Naive thymus-derived CD4-positive, alpha-beta T cell (primary cell): ENCODE measurements around the gene TSFM. TPM values are rescaled to one million over a fixed set of nuclear protein-coding genes. Genes with fewer than 3 reads are reported as not detected.

Experiments used
- ATAC-seq: fragments of 150-1000 bp; cut with Tn5 transposase; 2 replicates; pipeline ENCODE4 v1.10.0; 2021; ENCODE audit warnings: mild to moderate bottlenecking, moderate library complexity
- CTCF ChIA-PET: fragments of 350-600 bp; sonication (Branson Sonifier 250); formaldehyde crosslinking; loops from one replicate; lab custom pipeline; 2021; ENCODE audit warnings: antibody characterized with exemption; lab: Charles Lee
- POLR2A ChIA-PET: fragments of 350-600 bp; sonication (Branson Sonifier 250); formaldehyde crosslinking; loops from one replicate; lab custom pipeline; 2021; ENCODE audit warnings: antibody characterized with exemption, inconsistent platforms; lab: Charles Lee
- DNase-seq, 9 donors: peaks; one replicate each; pipeline versions ENCODE4 v3.0.0 to v3.0.0-alpha.2; 2020 to 2022; ENCODE audit warnings: mixed read lengths in 1 of 9
- H3K27ac ChIP-seq: one replicate; pipeline ENCODE4 v1.7.0; 2013; ENCODE audit warnings: mild to moderate bottlenecking, low read depth, low read length, moderate library complexity
- H3K27me3 ChIP-seq, 2 donors: one replicate each; pipeline ENCODE4 v1.7.0; 2013; ENCODE audit warnings: low read length in 2 of 2, mild to moderate bottlenecking in 2 of 2, moderate library complexity in 2 of 2; ENCODE audit not compliant: control insufficient read depth in 2 of 2, insufficient read depth in 2 of 2
- H3K36me3 ChIP-seq, 3 experiments: 1 replicate in 2 of 3; 2 replicates in 1 of 3; pipeline ENCODE4 v1.7.0; 2013; ENCODE audit warnings: low read length in 3 of 3, mild to moderate bottlenecking in 3 of 3, moderate library complexity in 1 of 3; ENCODE audit not compliant: insufficient read depth in 3 of 3, control insufficient read depth in 2 of 3
- H3K4me1 ChIP-seq, 2 donors: one replicate each; pipeline ENCODE4 v1.7.0; 2013; ENCODE audit warnings: low read length in 2 of 2, mild to moderate bottlenecking in 2 of 2, moderate library complexity in 1 of 2; ENCODE audit not compliant: control insufficient read depth in 2 of 2, insufficient read depth in 2 of 2
- H3K4me3 ChIP-seq: 2 replicates; pipeline ENCODE4 v1.7.0; 2013; ENCODE audit warnings: mild to moderate bottlenecking, low read length
- H3K9me3 ChIP-seq, 3 experiments: 1 replicate in 2 of 3; 2 replicates in 1 of 3; pipeline ENCODE4 v1.7.0; 2013; ENCODE audit warnings: low read length in 3 of 3; ENCODE audit not compliant: control insufficient read depth in 2 of 3
- H3K27ac Mint-ChIP-seq, 9 donors: one replicate each; pipeline ENCODE4 v1.8.0; 2020 to 2022; ENCODE audit warnings: mixed read lengths in 9 of 9, mild to moderate bottlenecking in 8 of 9, moderate library complexity in 5 of 9, inconsistent platforms in 2 of 9
- H3K27me3 Mint-ChIP-seq, 5 donors: one replicate each; pipeline ENCODE4 v1.8.0; 2021 to 2022; ENCODE audit warnings: mixed read lengths in 5 of 5, mild to moderate bottlenecking in 1 of 5
- H3K36me3 Mint-ChIP-seq, 5 donors: one replicate each; pipeline ENCODE4 v1.8.0; 2020 to 2022; ENCODE audit warnings: mixed read lengths in 5 of 5, mild to moderate bottlenecking in 3 of 5, inconsistent platforms in 1 of 5
- H3K4me1 Mint-ChIP-seq, 7 donors: one replicate each; pipeline ENCODE4 v1.8.0; 2020 to 2022; ENCODE audit warnings: mixed read lengths in 7 of 7, mild to moderate bottlenecking in 3 of 7, inconsistent platforms in 1 of 7
- H3K4me3 Mint-ChIP-seq, 10 donors: one replicate each; pipeline ENCODE4 v1.8.0; 2020 to 2022; ENCODE audit warnings: mild to moderate bottlenecking in 10 of 10, mixed read lengths in 10 of 10, moderate library complexity in 6 of 10, inconsistent platforms in 2 of 10
- H3K9me3 Mint-ChIP-seq, 11 donors: one replicate each; pipeline ENCODE4 v1.8.0; 2020 to 2022; ENCODE audit warnings: mixed read lengths in 11 of 11, mild to moderate bottlenecking in 4 of 11, inconsistent platforms in 1 of 11, moderate library complexity in 1 of 11
- intact Hi-C, 2 donors: fragments of 100-400 bp; cut with micrococcal nuclease; formaldehyde crosslinking; loops; one replicate each; pipeline ENCODE4 v1.15.1; 2023
- polyA plus RNA-seq, 2 donors: library from polyadenylated mRNA; unstranded; fragments of 300-500 nt; fragmentation: Illumina TruSeq; gene quantifications; one replicate each; pipeline ENCODE4 v1.2.3, GENCODE V29; 2021
- total RNA-seq, 6 experiments: library from RNA in 5 of 6; stranded (reverse) in 5 of 6; gene quantifications; 1 replicate in 5 of 6; 2 replicates in 1 of 6; pipeline ENCODE4 v1.2.3 and lab custom pipeline; 2021 to 2026

The TSFM gene
- total and polyA plus RNA-seq, 7 experiments from 2014 or later = 17.8 to 34.9 (median 24.7) TPM

- POLR2A ChIA-PET = interaction anchor here (0.9 kb wide), 1 partner anchor 91 kb away, joined by 3 read pairs; no protein-coding TSS in a partner anchor
- no peak for ATAC-seq
- DNase-seq = no peak
- Histone ChIP-seq H3K4me1 (no peaks in the 10 kb centered on the region), H3K36me3 (peaks cover 0 to 40% (median 0%) of the 10 kb centered on the region in 3 experiments), H3K27ac (no peak overlapping the region), H3K4me3 (no peak overlapping the region), H3K9me3 (no peaks in the 10 kb centered on the region), H3K27me3 (no peaks in the 10 kb centered on the region)
- Mint-ChIP-seq H3K9me3 (no peaks in the 10 kb centered on the region), H3K4me1 (peaks cover 0 to 4% (median 0%) of the 10 kb centered on the region in 7 donors), H3K4me3 (no peak overlapping the region), H3K27ac (no peak overlapping the region), H3K36me3 (peaks cover 0 to 40% (median 3%) of the 10 kb centered on the region in 5 donors), H3K27me3 (no peaks in the 10 kb centered on the region)
- CTCF ChIA-PET = interaction anchor here (0.7 to 1.1 kb wide), 2 partner anchors 27 to 90 kb away, joined by 3 to 5 read pairs; no protein-coding TSS in a partner anchor
- intact Hi-C loops = no loop called here
These were observed 25.8 kb downstream of the TSFM start for GRCh38 chr12:57808351-57808750.

GRCh38 chr12:57809425-57809824 is 26.8 kb downstream of the TSFM start:
- intact Hi-C loops = no loop called here
- ChIA-PET CTCF (interaction anchor here (1.1 kb wide), 1 partner anchor 89 kb away, joined by 3 read pairs; no protein-coding TSS in a partner anchor), POLR2A (interaction anchor here (0.9 to 1.2 kb wide), 2 partner anchors 9 to 90 kb away, joined by 3 read pairs; partner anchors contain the start of gene AVIL)
- Mint-ChIP-seq H3K4me3 (no peak overlapping the region), H3K4me1 (peaks cover 0 to 6% (median 0%) of the 10 kb centered on the region in 7 donors), H3K27ac (no peak overlapping the region), H3K9me3 (no peaks in the 10 kb centered on the region), H3K36me3 (peaks cover 0 to 35% (median 0%) of the 10 kb centered on the region in 5 donors), H3K27me3 (no peaks in the 10 kb centered on the region)
- H3K9me3 ChIP-seq = no peaks in the 10 kb centered on the region
- ATAC-seq (no peak), DNase-seq (no peak)
- H3K4me1 ChIP-seq = no peaks in the 10 kb centered on the region
- H3K4me3 ChIP-seq = no peak overlapping the region
- no peak overlapping the region for H3K27ac ChIP-seq
- H3K36me3 ChIP-seq = peaks cover 0 to 40% (median 0%) of the 10 kb centered on the region in 3 experiments
- H3K27me3 ChIP-seq = no peaks in the 10 kb centered on the region

DNA sequence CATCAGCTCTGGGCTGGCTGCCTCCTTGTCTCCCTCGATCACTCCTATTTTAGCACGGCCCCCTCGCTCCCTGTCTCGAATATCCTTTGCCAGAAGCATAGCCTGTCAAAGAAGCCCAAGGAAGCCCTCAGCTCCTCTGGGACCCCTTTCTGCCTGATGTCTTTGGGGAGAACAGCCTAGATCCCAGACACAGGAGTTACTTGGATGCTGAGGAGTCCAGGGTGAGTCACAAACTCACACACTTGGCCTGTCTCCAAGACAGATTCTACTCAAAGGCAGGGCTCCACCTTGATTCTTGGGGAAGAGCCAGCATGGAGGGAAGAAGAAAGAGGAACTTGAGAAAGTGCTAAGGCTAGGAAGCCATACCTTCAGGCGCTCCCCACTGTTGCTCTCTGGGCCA is 27.9 kb downstream of the TSFM start:
- Mint-ChIP-seq H3K36me3 (peaks cover 0 to 35% (median 0%) of the 10 kb centered on the region in 5 donors), H3K27me3 (no peaks in the 10 kb centered on the region), H3K4me1 (peaks cover 0 to 9% (median 0%) of the 10 kb centered on the region in 7 donors), H3K9me3 (no peaks in the 10 kb centered on the region), H3K27ac (no peak overlapping the region), H3K4me3 (no peak overlapping the region)
- H3K36me3 ChIP-seq = peaks cover 0 to 40% (median 0%) of the 10 kb centered on the region in 3 experiments
- H3K27me3 ChIP-seq = no peaks in the 10 kb centered on the region
- intact Hi-C loops = no loop called here
- no peak overlapping the region for H3K4me3 ChIP-seq
- ATAC-seq (no peak), DNase-seq (no peak)
- H3K27ac ChIP-seq = no peak overlapping the region
- CTCF ChIA-PET = interaction anchor here (1.1 kb wide), 1 partner anchor 27 kb away, joined by 3 read pairs; no protein-coding TSS in a partner anchor
- H3K9me3 ChIP-seq = no peaks in the 10 kb centered on the region
- POLR2A ChIA-PET = interaction anchor here (0.6 to 1.2 kb wide), 2 partner anchors 8 to 46 kb away, joined by 3 read pairs; partner anchors contain the start of gene AVIL
- H3K4me1 ChIP-seq = no peaks in the 10 kb centered on the region

DNA sequence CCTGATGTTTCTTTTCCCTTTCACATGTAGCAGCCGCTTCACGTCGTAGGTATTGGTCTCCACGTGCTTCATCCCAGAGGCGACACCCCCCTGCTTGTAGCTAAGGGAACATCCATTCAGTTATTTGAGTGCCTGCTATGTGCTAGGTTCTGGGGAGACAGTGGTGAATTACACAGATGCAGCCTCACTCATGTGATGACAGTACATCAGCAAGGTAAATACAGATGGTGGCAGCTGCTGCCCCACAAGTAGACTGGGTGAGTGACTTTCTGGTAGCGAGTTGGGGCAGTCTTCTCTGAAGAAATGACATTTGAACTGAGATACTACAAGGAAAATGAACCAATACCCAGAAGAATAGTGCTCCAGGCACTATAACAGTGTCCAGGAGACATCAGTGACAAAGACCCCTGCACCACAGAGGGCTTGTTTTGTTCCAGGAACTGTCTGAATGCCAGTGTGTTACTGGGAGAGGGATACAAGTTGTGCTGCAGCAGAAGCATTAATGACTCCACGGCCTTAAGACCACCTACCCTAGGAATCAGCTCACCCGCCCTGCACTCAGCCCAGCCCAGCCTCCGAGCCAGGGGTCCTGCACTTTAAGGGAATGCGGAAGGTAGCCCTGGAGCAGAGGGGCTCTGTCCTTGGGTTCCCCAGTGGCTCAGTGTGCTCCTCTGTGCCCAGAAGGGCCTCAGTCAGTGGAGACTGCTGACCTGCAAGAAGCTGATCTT is 28.6 kb downstream of the TSFM start:
- Histone ChIP-seq H3K9me3 (no peaks in the 10 kb centered on the region), H3K36me3 (peaks cover 0 to 40% (median 0%) of the 10 kb centered on the region in 3 experiments), H3K27ac (no peak overlapping the region), H3K27me3 (no peaks in the 10 kb centered on the region), H3K4me1 (no peaks in the 10 kb centered on the region), H3K4me3 (no peak overlapping the region)
- no peaks in the 10 kb centered on the region for H3K27me3 Mint-ChIP-seq
- peak overlapping the region in 1 of 9 donors; percentile 10 for H3K27ac Mint-ChIP-seq
- H3K9me3 Mint-ChIP-seq = no peaks in the 10 kb centered on the region
- ChIA-PET CTCF (interaction anchor here (0.6 to 1.1 kb wide), 2 partner anchors 28 to 94 kb away, joined by 3 read pairs; no protein-coding TSS in a partner anchor), POLR2A (no interaction called here)
- ATAC-seq = no peak
- intact Hi-C loops = no loop called here
- no peak overlapping the region for H3K4me3 Mint-ChIP-seq
- peaks cover 0 to 9% (median 4%) of the 10 kb centered on the region in 7 donors for H3K4me1 Mint-ChIP-seq
- peaks cover 0 to 35% (median 0%) of the 10 kb centered on the region in 5 donors for H3K36me3 Mint-ChIP-seq
- no peak for DNase-seq

- Mint-ChIP-seq H3K27ac (peak overlapping the region in 1 of 9 donors; percentile 8), H3K9me3 (no peaks in the 10 kb centered on the region), H3K4me3 (no peak overlapping the region), H3K4me1 (peaks cover 0 to 10% (median 6%) of the 10 kb centered on the region in 7 donors), H3K27me3 (no peaks in the 10 kb centered on the region), H3K36me3 (peaks cover 0 to 24% (median 0%) of the 10 kb centered on the region in 5 donors)
- Histone ChIP-seq H3K27me3 (no peaks in the 10 kb centered on the region), H3K36me3 (peaks cover 0 to 23% (median 0%) of the 10 kb centered on the region in 3 experiments), H3K27ac (no peak overlapping the region), H3K4me1 (no peaks in the 10 kb centered on the region), H3K9me3 (no peaks in the 10 kb centered on the region), H3K4me3 (no peak overlapping the region)
- CTCF ChIA-PET = interaction anchor here (0.6 to 1.6 kb wide), 4 partner anchors 10 to 102 kb away, joined by 3 to 5 read pairs (median 4); no protein-coding TSS in a partner anchor
- ATAC-seq = peak; percentile 26
- DNase-seq = no peak
- POLR2A ChIA-PET = no interaction called here
- intact Hi-C loops = no loop called here
These were observed 30.8 kb downstream of the TSFM start for GRCh38 chr12:57813111-57813970.
